Measurements from ENCODE around the gene PTCRA.

Gene PTCRA

DNA sequence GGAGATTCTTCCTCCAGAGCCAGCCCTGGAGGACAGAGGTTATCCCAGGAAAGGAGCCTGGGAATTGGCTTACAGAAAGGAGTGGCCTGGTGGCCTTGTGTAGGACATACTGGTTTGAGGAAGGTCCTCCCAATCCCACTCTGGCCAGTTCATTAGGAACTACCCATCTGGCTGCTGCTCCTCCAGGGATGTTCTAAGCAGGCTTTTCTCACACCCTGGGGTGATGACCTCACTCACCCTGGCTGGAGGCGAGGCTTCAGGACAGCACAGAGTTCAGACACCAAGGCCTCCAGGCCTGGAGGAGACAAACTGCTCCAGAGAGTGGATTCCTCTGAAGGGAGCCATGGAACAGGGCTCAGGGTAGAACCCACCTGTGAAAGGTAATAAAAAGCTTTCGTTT, 53.6 kb downstream of the PTCRA start:
- in situ Hi-C loops (cut with MboI; ENCODE audit: low sequenced_read_pairs), result no loop called here

DNA sequence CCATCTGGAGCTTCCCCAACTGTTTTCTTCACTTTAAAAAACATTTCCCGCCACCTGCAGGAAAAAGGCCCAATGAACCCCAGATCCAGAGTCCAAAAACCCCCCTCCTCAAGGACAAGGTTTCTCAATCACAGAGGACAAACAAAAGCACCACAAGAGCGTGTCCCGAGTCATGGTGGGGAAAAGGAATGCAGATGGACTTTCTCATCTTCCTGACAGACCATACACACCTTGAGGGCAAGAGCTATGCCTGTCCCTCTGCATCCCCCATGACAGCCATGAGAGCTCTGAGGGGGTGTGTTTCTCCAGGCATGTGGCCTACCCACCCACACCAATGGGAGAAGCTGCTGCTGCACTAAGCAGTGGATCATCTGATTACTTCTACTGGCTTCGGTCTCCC, 54.1 kb downstream of the PTCRA start:
- in situ Hi-C loops (cut with MboI; ENCODE audit: low sequenced_read_pairs), result no loop called here

- in situ Hi-C loops (cut with MboI; ENCODE audit: low sequenced_read_pairs), result no loop called here
Measured at GRCh38 chr6:42970871-42971612, 55.2 kb downstream of the PTCRA start.

GRCh38 chr6:42971746-42972327, 56.0 kb downstream of the PTCRA start:
- in situ Hi-C loops (cut with MboI; ENCODE audit: low sequenced_read_pairs), result no loop called here

DNA sequence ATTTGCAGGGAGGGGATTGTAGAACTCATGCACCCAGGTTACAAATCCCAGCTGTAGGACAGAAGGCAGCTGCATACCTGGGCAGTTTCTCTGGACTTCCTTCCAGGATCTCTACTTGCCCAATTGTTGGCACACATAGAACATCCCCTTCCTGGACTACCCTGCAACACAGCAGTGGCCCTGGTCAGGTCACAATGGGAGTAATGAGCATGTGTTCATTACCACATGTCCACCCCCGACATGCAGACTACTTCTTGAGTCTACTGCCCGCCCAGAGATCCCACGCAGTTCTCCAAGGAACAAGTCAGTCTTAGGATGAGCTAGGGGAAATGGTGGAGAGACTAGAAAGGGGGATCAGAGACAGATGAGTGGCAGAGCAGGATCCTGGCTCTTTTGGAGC, 58.1 kb downstream of the PTCRA start:
- in situ Hi-C loops (cut with MboI; ENCODE audit: low sequenced_read_pairs), result no loop called here

GRCh38 chr6:42974919-42975505, 59.2 kb downstream of the PTCRA start:
- in situ Hi-C loops (cut with MboI; ENCODE audit: low sequenced_read_pairs), result no loop called here

Measured in HL-60/S4 treated with retinoic acid at 250 ng/mL for 4 days and 3 days (cell line).